ENCODE measurements around the gene EFHC1.

Gene EFHC1

GRCh38 chr6:52558266-52559000, 138.3 kb downstream of the EFHC1 start:
- ATAC-seq: no peak

DNA sequence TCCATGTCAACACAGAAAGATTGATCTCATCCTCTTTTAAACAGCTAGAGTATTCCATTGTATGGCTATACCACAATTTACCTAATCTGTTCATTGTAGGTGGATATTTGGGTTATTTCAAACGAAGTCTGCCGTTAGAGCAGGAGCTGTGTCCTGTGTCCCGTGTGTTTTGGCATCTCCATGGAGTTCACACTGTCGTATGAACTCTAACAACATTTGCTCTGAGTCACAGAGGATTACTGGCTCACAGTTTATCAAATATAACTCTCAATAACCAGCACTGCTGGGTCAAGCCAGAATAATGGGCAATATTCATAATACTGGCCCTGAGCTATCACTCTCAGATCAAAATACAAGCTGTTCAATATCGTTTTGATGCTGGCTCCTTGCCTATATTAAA, 140.3 kb downstream of the EFHC1 start:
- ATAC-seq: no peak

DNA sequence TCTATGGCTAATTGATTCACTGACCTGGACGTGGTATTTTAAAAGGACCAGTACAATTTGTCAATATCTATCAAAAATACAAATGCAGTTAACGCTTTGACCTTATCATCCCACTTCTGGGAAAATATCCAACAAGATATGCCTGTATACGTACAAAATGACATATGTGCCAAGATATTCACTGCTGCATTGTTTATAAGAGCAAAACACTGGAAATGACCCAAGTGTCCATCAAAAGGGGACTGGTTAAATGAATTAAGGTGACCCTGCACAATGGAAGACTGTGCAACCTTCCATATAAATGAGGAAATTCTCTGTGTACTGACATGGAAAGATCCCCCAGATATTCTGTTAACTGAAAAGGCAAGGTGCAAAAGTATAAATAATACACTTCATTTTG, 142.8 kb downstream of the EFHC1 start:
- ATAC-seq: no peak

DNA sequence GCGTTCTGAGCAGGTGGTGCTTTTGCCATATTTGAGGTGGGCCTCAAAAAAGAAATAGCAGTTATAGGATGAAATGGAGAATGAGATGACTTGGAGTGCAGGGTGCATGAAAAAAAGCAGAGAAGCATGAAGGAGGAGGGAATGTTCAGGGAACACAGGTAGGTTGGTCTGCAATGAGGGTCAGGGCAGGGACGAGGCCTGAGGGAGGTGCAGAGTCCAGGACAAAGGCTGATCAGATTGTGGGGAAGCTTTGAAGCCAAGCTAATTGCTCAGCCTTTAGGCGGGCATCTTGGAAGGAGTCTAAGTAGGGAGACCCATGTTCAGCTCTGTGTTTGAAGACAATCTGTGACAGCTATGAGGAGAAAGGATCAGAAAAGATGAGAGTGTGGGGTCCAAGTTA, 144.7 kb downstream of the EFHC1 start:
- no peak for ATAC-seq

GRCh38 chr6:52566201-52566600, 146.1 kb downstream of the EFHC1 start:
- no peak for ATAC-seq

DNA sequence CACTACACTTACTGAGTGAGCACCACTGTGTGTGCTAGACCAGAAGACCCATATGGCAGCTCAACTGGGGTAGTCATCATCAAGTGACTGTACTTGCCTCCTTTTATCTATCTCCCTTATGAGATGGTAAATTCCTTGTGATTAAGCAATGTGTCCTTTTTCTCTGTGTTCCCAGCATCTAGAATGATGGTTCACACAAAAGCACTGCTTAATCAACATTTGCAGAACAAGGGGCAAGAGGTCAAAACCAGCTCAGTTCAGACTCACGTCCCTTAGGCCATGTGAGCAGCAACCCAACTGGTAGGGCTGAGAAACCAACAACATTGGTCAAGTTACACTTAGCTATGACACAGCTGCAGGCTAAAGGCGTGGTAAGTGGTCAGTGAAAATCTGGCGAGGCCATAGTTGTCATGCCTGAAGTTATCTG, 146.7 kb downstream of the EFHC1 start:
- ATAC-seq: no peak

- no peak for ATAC-seq
Observed at GRCh38 chr6:52568320-52568719, 148.2 kb downstream of the EFHC1 start.

DNA sequence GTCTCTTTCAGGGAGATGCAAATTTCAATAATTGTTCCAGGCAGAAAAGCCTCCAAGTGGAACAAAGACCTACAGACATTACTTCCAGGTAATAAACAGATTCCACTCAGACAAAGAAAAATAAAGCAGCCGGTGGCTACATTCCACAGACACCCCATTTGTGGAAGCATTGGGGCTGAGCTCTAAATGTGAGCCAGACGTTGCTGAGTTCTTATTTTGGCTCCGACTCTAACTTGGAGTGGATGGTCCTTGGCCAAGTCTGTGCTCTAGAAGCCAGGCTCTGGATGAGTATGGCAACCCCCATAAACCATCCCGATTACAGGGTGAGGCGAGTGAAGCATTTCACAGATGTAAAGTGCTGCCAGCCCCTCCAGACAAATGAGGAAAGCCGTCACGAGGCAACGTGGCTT, 150.2 kb downstream of the EFHC1 start:
- ATAC-seq: no peak

DNA sequence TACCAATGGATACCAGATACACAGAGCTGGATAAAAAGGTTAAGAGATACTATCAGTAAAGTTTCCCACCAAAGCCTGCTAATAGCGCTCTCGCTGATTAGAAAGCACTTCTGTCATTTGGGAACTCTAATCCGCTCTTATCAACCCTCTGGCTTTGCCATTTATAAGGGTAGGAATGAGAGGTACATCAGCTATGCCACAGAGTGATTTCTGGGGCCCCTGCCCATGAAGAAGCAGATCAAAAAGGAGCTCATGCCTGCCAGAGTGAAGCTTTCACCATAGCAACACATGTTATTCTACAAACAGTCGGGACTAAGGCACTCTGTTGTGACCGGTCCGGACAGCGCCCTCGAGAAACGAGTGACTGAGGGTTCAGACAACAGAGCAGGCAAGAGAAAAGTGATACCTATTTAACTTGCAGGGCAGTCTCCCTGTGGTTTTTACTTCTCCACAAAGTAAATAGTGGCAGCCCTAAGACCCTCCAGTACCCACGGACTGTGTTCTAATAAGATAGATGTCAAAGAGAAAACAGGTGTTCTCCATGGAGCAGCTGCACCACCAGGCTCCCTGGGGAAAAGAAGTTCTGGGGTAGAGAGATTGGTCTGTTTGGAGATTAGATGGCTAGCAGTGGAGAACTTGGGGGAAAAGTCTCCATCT, 151.1 kb downstream of the EFHC1 start:
- ATAC-seq: no peak

DNA sequence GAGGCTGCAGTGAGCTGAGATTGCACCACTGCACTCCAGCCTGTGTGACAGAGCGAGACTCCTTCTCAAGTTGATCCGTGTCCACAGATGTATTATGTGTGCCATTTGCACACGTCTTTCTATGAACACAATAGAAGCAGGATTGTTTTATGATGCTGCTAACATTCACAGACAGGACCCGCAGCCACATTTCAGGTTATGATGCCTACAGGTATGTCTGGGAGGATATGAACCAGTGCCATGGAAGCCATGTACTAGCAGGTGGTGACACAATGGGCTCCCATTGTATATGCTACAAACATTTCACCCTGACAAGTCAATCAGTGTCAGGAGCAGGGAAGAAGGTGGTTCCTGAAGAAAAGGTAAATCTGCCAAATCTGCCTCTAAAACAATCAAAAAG, 152.4 kb downstream of the EFHC1 start:
- no peak for ATAC-seq

GRCh38 chr6:52573295-52573694, 153.2 kb downstream of the EFHC1 start:
- ATAC-seq: no peak

Measured in activated CD4-positive, CD25-positive, alpha-beta regulatory T cell treated with anti-CD3 and anti-CD28 coated beads, Interleukin-2, amount 50 U/mL, for 24 hours (primary cell).